T-cell (primary cell): ENCODE results near the gene CST9. TPM values are rescaled to one million over a fixed set of nuclear protein-coding genes. Genes with fewer than 3 reads are reported as not detected.

Experiments used
- ATAC-seq, 4 experiments: fragments of 200-7000 bp in 3 of 4; fragments of 150-1000 bp in 1 of 4; cut with Tn5 transposase; replicated peaks in 1 of 4; 1 replicate in 3 of 4; 2 replicates in 1 of 4; pipeline ENCODE4 v1.10.0; 2021; ENCODE audit warnings: moderate library complexity in 3 of 4, mild to moderate bottlenecking in 2 of 4, moderate number of reproducible peaks in 1 of 4
- CTCF ChIA-PET, 2 donors: fragments of 300-600 bp; sonication (Branson Sonifier 250); formaldehyde crosslinking; loops; one replicate each; lab custom pipeline; 2022; ENCODE audit warnings: antibody characterized with exemption in 2 of 2; lab: Charles Lee
- POLR2A ChIA-PET, 2 donors: fragments of 300-600 bp; sonication (Branson Sonifier 250); formaldehyde crosslinking; loops; one replicate each; lab custom pipeline; 2022; ENCODE audit warnings: antibody characterized with exemption in 2 of 2; lab: Charles Lee
- DNase-seq, 35 experiments: peaks; one replicate each; pipeline versions ENCODE4 v3.0.0 to v3.0.0-alpha.2; 2013 to 2023
- H3K27ac ChIP-seq: one replicate; pipeline ENCODE4 v1.5.1; 2013; ENCODE audit warnings: low read length
- H3K27me3 ChIP-seq, 2 experiments: replicated peaks in 1 of 2; 1 replicate in 1 of 2; 2 replicates in 1 of 2; pipeline versions ENCODE4 v1.6.1 to v1.7.0; 2013; ENCODE audit warnings: low read length in 1 of 2, mixed read lengths in 1 of 2; ENCODE audit not compliant: control insufficient read depth in 2 of 2, insufficient read depth in 2 of 2; ENCODE audit errors: extremely low read depth in 1 of 2
- H3K36me3 ChIP-seq, 2 donors: 1 replicate in 1 of 2; 2 replicates in 1 of 2; pipeline versions ENCODE4 v1.6.1 to v1.7.0; 2013; ENCODE audit warnings: low read length in 1 of 2; ENCODE audit not compliant: control insufficient read depth in 2 of 2, insufficient read depth in 1 of 2; ENCODE audit errors: extremely low read depth in 1 of 2
- H3K4me1 ChIP-seq, 2 experiments: 1 replicate in 1 of 2; 2 replicates in 1 of 2; pipeline versions ENCODE4 v1.6.1 to v1.7.0; 2013; ENCODE audit warnings: low read length in 2 of 2, mixed read lengths in 1 of 2; ENCODE audit not compliant: insufficient read depth in 2 of 2, control insufficient read depth in 1 of 2; ENCODE audit errors: extremely low read depth in 1 of 2
- H3K4me3 ChIP-seq, 2 donors: 1 replicate in 1 of 2; 2 replicates in 1 of 2; pipeline versions ENCODE4 v1.5.1 to v1.7.0; 2013; ENCODE audit warnings: mild to moderate bottlenecking in 2 of 2, low read length in 1 of 2, moderate library complexity in 1 of 2; ENCODE audit not compliant: control insufficient read depth in 1 of 2; ENCODE audit errors: extremely low read depth in 1 of 2
- H3K9me3 ChIP-seq: 2 replicates; pipeline ENCODE4 v1.7.0; 2013
- H3K27ac Mint-ChIP-seq, 2 donors: one replicate each; pipeline ENCODE4 v1.8.0; 2020 to 2021; ENCODE audit warnings: mild to moderate bottlenecking in 2 of 2, mixed read lengths in 2 of 2
- H3K27me3 Mint-ChIP-seq, 2 donors: one replicate each; pipeline ENCODE4 v1.8.0; 2021 to 2022; ENCODE audit warnings: mixed read lengths in 2 of 2
- H3K36me3 Mint-ChIP-seq: one replicate; pipeline ENCODE4 v1.8.0; 2021; ENCODE audit warnings: mixed read lengths
- H3K4me1 Mint-ChIP-seq, 3 donors: one replicate each; pipeline ENCODE4 v1.8.0; 2020 to 2022; ENCODE audit warnings: mixed read lengths in 3 of 3, mild to moderate bottlenecking in 1 of 3
- H3K4me3 Mint-ChIP-seq, 3 donors: one replicate each; pipeline ENCODE4 v1.8.0; 2020 to 2022; ENCODE audit warnings: mild to moderate bottlenecking in 3 of 3, mixed read lengths in 3 of 3, moderate library complexity in 3 of 3
- H3K9me3 Mint-ChIP-seq, 3 donors: one replicate each; pipeline ENCODE4 v1.8.0; 2020 to 2022; ENCODE audit warnings: mixed read lengths in 3 of 3
- WGBS: methylation state at CpG from one replicate; pipeline ENCODE4 v1.1.5; 2013; ENCODE audit warnings: missing lambda C conversion rate; ENCODE audit not compliant: insufficient coverage; 5-methylcytosine and 5-hydroxymethylcytosine counted together
- total RNA-seq, 35 experiments: library from RNA in 6 of 35; stranded (reverse) in 6 of 35; fragments of 120-200 nt in 1 of 35; gene quantifications; one replicate each; pipeline versions ENCODE4 v1.2.1 to v1.2.4 and lab custom pipeline; 2013 to 2026

CST9 gene
- total RNA-seq, 5 donors from 2014 or later (not counting 1 experiment from before 2014, with no cell fraction given), result not detected

DNA sequence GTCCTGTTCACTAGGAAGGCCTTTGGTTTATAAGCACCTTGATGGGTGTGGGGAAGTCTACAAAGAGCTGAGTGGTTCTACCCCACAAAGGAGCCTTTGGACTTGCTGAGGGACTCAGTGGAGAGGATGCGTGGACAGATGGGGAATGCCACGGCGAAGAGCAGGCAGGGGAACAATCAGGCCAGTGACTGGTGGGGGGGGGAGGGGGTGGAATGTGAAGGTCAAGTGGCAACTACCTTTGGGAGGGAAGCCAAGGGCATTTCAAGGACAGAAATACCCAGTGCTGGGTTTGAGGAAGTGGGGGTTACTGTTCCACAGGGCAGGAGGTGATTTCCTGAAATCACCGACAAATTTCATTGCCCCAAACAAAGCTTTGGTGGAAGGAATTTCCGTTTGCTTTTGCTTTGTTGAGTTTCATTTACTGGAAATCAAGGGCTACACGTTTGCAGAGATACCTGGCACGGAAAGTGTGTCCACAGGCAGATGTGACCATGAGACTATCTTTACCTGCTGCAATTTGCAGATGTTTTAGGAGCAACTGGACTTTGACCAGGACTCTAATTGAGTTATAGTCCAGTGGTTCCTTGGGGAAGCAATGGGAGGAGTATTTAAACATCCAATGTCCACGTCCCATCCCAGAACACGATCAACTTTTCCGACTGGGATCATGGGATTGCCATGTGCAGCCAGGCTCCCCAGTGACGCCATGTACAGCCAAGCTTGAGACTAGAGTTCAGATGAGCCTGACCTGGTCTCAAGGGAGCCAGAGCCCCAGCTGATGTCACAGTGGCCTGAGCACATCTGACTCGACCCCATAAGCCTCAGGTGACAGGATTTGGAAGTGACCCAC, 24.1 kb upstream of the CST9 start:
- Mint-ChIP-seq H3K27ac (no peak overlapping the region), H3K4me3 (no peak overlapping the region), H3K9me3 (no peaks in the 10 kb centered on the region), H3K4me1 (no peaks in the 10 kb centered on the region), H3K27me3 (peaks cover 4% of the 10 kb centered on the region in 2 donors), H3K36me3 (no peaks in the 10 kb centered on the region)
- H3K36me3 ChIP-seq, result no peaks in the 10 kb centered on the region
- CTCF ChIA-PET, result no interaction called here
- no peak overlapping the region for H3K4me3 ChIP-seq
- peaks cover 0 to 18% of the 10 kb centered on the region in 2 experiments for H3K27me3 ChIP-seq
- DNase-seq (no peak), ATAC-seq (no peak)
- POLR2A ChIA-PET, result no interaction called here
- no peaks in the 10 kb centered on the region for H3K9me3 ChIP-seq
- 61% methylated on average over 10 of the region's 12 CpGs for WGBS
- no peaks in the 10 kb centered on the region for H3K4me1 ChIP-seq
- no peak overlapping the region for H3K27ac ChIP-seq

DNA sequence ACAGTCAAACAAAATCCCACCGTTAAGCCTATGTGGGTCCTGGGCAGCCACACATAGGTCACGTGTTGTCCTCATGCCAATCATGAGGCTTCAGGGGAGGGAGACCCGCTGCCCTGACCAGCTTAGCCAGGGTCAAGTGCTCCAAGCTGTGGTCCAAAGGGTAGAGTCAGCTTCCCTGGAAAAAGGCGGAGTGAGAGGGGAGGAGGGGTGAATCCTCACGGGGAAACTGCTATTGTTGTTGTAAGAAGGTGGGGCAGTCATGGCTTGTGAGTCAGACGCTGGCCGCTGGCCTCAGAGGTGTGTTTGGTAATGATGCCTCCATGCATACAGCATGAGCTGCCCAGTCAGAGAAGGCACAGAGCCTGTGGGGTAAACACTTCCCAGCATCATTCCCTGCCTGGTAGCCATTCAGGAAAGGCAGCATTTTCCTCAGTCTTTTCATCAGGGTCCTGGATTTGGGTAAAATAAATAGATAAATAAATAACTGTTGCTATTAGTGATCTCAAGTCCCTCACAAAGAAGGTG, 23.4 kb upstream of the CST9 start:
- H3K4me1 ChIP-seq, result no peaks in the 10 kb centered on the region
- Mint-ChIP-seq H3K4me3 (no peak overlapping the region), H3K27ac (no peak overlapping the region), H3K9me3 (no peaks in the 10 kb centered on the region), H3K36me3 (no peaks in the 10 kb centered on the region), H3K27me3 (peaks cover 4 to 6% of the 10 kb centered on the region in 2 donors), H3K4me1 (no peaks in the 10 kb centered on the region)
- no peaks in the 10 kb centered on the region for H3K36me3 ChIP-seq
- H3K27me3 ChIP-seq, result peaks cover 0 to 18% of the 10 kb centered on the region in 2 experiments
- H3K4me3 ChIP-seq, result no peak overlapping the region
- POLR2A ChIA-PET, result no interaction called here
- ATAC-seq, result no peak
- no peak overlapping the region for H3K27ac ChIP-seq
- CTCF ChIA-PET, result no interaction called here
- no peak for DNase-seq
- WGBS, result 64% methylated on average over 4 of the region's 7 CpGs
- no peaks in the 10 kb centered on the region for H3K9me3 ChIP-seq

DNA sequence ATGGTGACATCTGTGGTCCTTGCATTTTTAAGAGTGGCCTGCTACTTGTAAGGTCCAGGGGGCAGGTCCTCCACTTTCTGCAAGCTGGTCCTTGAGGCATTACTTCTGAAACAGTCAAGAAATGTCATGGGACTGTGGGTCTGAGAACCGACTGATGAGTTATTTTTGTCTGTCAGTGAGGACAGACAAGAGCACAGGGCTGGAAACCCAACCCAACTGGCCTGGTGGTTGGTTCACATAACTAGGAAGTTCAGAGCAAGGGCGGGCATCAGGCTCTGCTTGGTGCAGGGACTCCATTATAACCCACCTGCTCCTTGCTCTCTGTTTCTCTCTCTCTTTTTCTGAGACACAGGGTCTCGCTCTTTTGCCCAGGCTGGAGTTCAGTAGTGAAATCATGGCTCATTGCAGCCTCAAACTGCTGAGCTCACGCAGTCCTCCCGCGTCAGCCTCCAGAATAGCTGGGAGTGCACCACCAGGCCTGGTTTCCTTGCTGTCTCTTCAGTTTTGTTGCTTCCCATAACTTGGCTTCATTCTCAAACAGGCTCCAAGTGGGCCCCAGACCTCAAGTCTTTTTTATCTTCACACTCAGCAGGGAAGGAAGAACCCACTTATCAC, 22.8 kb upstream of the CST9 start:
- Histone ChIP-seq H3K36me3 (no peaks in the 10 kb centered on the region), H3K4me1 (no peaks in the 10 kb centered on the region), H3K9me3 (no peaks in the 10 kb centered on the region), H3K27ac (no peak overlapping the region), H3K27me3 (peaks cover 0 to 18% of the 10 kb centered on the region in 2 experiments), H3K4me3 (no peak overlapping the region)
- H3K4me3 Mint-ChIP-seq, result no peak overlapping the region
- H3K27me3 Mint-ChIP-seq, result peaks cover 4% of the 10 kb centered on the region in 2 donors
- no peaks in the 10 kb centered on the region for H3K36me3 Mint-ChIP-seq
- ATAC-seq (no peak), DNase-seq (no peak)
- WGBS, result 84% methylated on average over 6 of the region's 6 CpGs
- POLR2A ChIA-PET, result no interaction called here
- H3K27ac Mint-ChIP-seq, result no peak overlapping the region
- H3K4me1 Mint-ChIP-seq, result no peaks in the 10 kb centered on the region
- CTCF ChIA-PET, result no interaction called here
- no peaks in the 10 kb centered on the region for H3K9me3 Mint-ChIP-seq

GRCh38 chr20:23627501-23627900, 21.8 kb upstream of the CST9 start:
- Histone ChIP-seq H3K27me3 (peaks cover 0 to 20% of the 10 kb centered on the region in 2 experiments), H3K36me3 (no peaks in the 10 kb centered on the region), H3K4me1 (no peaks in the 10 kb centered on the region), H3K9me3 (no peaks in the 10 kb centered on the region), H3K27ac (no peak overlapping the region), H3K4me3 (no peak overlapping the region)
- Mint-ChIP-seq H3K4me3 (no peak overlapping the region), H3K9me3 (no peaks in the 10 kb centered on the region), H3K4me1 (peaks cover 0 to 3% (median 0%) of the 10 kb centered on the region in 3 donors), H3K27me3 (peaks cover 4 to 8% of the 10 kb centered on the region in 2 donors), H3K36me3 (no peaks in the 10 kb centered on the region), H3K27ac (no peak overlapping the region)
- ATAC-seq (no peak), DNase-seq (no peak)
- WGBS, result no CpG with 5 or more reads among the region's 3 CpGs
- CTCF ChIA-PET, result no interaction called here
- POLR2A ChIA-PET, result no interaction called here

DNA sequence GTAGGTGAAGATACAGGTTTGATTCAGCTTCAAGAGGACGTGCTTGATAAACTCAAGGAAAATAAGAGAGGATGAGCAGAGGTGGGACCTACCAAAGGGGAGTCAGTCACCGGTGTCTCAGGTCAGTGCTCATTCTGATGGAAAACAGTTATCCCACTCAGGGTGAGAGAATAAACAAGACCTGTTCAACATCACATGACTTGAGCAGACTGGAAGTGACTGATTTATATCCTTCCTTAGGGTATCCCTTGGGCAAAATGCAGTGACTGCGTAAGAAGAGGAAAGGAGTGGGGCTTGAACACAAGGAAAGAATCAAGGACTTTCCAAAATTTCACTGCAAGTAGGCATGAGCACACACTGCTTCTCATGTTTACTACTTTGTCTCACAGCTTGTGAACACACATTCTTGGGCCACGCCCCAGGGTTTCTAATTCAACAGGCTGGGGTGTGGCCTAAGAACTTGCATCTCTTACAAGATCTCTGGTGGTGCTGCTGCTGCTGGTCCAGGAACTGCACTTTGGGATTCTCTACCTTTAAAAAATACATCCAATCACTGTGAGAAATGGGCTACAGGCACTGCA, 20.4 kb upstream of the CST9 start:
- Mint-ChIP-seq H3K27me3 (peaks cover 8 to 11% of the 10 kb centered on the region in 2 donors), H3K4me3 (no peak overlapping the region), H3K9me3 (no peaks in the 10 kb centered on the region), H3K4me1 (peaks cover 0 to 3% (median 0%) of the 10 kb centered on the region in 3 donors), H3K27ac (no peak overlapping the region), H3K36me3 (no peaks in the 10 kb centered on the region)
- peaks cover 0 to 19% of the 10 kb centered on the region in 2 experiments for H3K27me3 ChIP-seq
- H3K4me3 ChIP-seq, result no peak overlapping the region
- DNase-seq (no peak), ATAC-seq (no peak)
- POLR2A ChIA-PET, result no interaction called here
- WGBS, result 90% methylated on average over 2 of the region's 4 CpGs
- no peak overlapping the region for H3K27ac ChIP-seq
- CTCF ChIA-PET, result no interaction called here
- H3K9me3 ChIP-seq, result no peaks in the 10 kb centered on the region
- H3K36me3 ChIP-seq, result no peaks in the 10 kb centered on the region
- no peaks in the 10 kb centered on the region for H3K4me1 ChIP-seq

DNA sequence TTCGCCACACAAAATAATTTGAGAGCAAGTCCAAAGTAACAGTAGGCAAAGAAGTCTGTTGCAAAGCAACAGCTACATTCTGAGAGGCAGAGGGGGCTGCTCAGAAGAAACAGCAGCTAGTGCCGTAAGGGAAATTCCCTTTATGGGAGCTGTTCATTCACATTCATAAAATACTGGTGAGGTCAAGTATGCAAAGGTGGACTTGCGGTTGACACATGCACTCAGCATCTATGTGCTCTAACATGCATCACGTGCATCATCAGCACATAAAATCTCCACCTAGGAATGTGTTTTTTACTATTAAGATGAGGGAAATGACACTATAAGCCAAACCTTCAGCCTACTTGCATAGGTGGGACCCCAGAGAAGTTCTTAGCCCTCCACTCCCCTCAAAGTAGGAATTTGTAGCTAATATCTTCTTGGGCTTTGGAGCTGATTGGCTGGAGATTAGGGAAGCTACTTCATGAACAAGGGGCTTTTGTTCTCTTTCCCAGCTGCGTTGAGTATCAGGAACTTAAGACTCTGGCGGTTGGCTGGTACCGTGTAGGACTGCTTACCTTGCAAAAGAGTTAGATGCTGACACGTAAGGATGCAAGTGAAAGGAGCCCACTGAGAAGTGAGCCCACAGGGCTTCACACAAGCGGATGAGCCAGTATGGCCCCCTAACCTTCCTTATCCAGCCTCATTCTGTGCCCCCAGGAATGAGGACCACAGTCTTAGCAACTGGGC, 19.7 kb upstream of the CST9 start:
- Histone ChIP-seq H3K27ac (no peak overlapping the region), H3K4me1 (no peaks in the 10 kb centered on the region), H3K4me3 (no peak overlapping the region), H3K9me3 (no peaks in the 10 kb centered on the region), H3K36me3 (no peaks in the 10 kb centered on the region), H3K27me3 (peaks cover 0 to 23% of the 10 kb centered on the region in 2 experiments)
- H3K4me1 Mint-ChIP-seq, result peaks cover 0 to 3% (median 0%) of the 10 kb centered on the region in 3 donors
- CTCF ChIA-PET, result no interaction called here
- no peak overlapping the region for H3K27ac Mint-ChIP-seq
- DNase-seq, result no peak
- peaks cover 8 to 14% of the 10 kb centered on the region in 2 donors for H3K27me3 Mint-ChIP-seq
- H3K9me3 Mint-ChIP-seq, result no peaks in the 10 kb centered on the region
- ATAC-seq, result no peak
- H3K36me3 Mint-ChIP-seq, result no peaks in the 10 kb centered on the region
- 79% methylated on average over 5 of the region's 9 CpGs for WGBS
- no peak overlapping the region for H3K4me3 Mint-ChIP-seq
- POLR2A ChIA-PET, result no interaction called here
